GM19351 (cell line): Measurements from ENCODE around the gene ENDOU.
"Not testable (repeated sequence)": the region's sequence is repeated elsewhere in the genome, so short reads cannot be mapped to it uniquely, and the experiment has no call there.

Source experiments
- ATAC-seq: cut with Tn5 transposase; IDR thresholded peaks from one replicate; pipeline ENCODE4 v1.9.1; 2021; ENCODE audit warnings: mild to moderate bottlenecking, moderate library complexity; ENCODE audit not compliant: unreplicated experiment

ENDOU gene

GRCh38 chr12:47698055-47698454 is 27.2 kb downstream of the ENDOU start:
- ATAC-seq, result no peak

- ATAC-seq, result no peak
Observed at GRCh38 chr12:47689215-47689614, 36.1 kb downstream of the ENDOU start.

- no peak for ATAC-seq
Observed at GRCh38 chr12:47687636-47688035, 37.7 kb downstream of the ENDOU start.

- ATAC-seq, result no peak
Observed at GRCh38 chr12:47686645-47687240, 38.5 kb downstream of the ENDOU start.

GRCh38 chr12:47679785-47680184 is 45.5 kb downstream of the ENDOU start:
- no peak for ATAC-seq

DNA sequence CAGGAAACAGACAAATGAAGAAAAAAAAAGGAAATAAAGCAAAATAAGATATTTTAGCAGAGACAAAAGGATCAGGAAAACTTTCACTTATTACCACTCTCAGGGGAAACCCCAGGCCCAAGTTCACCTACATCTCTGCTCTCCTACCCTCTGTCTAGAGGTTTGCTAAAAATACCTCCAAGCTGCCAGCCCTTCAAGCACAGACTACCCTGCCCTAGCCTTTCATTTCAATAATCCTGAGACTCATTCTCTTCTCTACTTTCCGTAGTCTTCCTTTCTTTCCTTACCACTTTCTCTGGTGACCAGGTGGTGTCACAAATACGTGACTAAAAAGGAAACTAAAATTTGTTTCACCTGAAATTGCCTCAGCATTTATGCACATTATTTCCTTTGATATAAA is 53.2 kb downstream of the ENDOU start:
- no peak for ATAC-seq

GRCh38 chr12:47667935-47668334 is 57.4 kb downstream of the ENDOU start:
- not testable (repeated sequence) for ATAC-seq
